ENCODE results near the gene KCNQ1. TPM values are rescaled to one million over a fixed set of nuclear protein-coding genes. Genes with fewer than 3 reads are reported as not detected.

The KCNQ1 gene
- total RNA-seq, 2 donors from 2014 or later = 38.9 to 46.1 TPM

- no peak for TF ChIP-seq CTCF (IDR thresholded peaks at IDR 0.05)
- TF ChIP-seq POLR2A (IDR thresholded peaks at IDR 0.05) = no peak
- Histone ChIP-seq H3K27ac (no peak overlapping the region), H3K27me3 (no peaks in the 10 kb centered on the region), H3K36me3 (replicated peaks in 1 of 2; ENCODE audit: insufficient read depth in 1 of 2, low read depth in 2 of 2) (no peaks in the 10 kb centered on the region), H3K4me3 (no peak overlapping the region), H3K4me1 (peaks cover 46% of the 10 kb centered on the region), H3K9me3 (no peaks in the 10 kb centered on the region)
- DNase-seq (peak in 3 of 4 donors; percentile 4 to 9 (median 8)), ATAC-seq (no peak)
- WGBS, 2 donors = 90% methylated on average over 10 of the region's 13 CpGs; no CpG with 5 or more reads in 1 of the 2 donors
- intact Hi-C loops (cut with DNase I) = no loop called here
Measured at GRCh38 chr11:2685566-2686359, 241.0 kb downstream of the KCNQ1 start.

- Histone ChIP-seq H3K9me3 (no peaks in the 10 kb centered on the region), H3K4me3 (no peak overlapping the region), H3K4me1 (peaks cover 53% of the 10 kb centered on the region), H3K27ac (no peak overlapping the region), H3K27me3 (no peaks in the 10 kb centered on the region), H3K36me3 (replicated peaks in 1 of 2; ENCODE audit: insufficient read depth in 1 of 2, low read depth in 2 of 2) (no peaks in the 10 kb centered on the region)
- intact Hi-C loops (cut with DNase I) = no loop called here
- TF ChIP-seq CTCF (IDR thresholded peaks at IDR 0.05) (no peak), POLR2A (IDR thresholded peaks at IDR 0.05) (no peak)
- ATAC-seq (no peak), DNase-seq (peak in 3 of 4 donors; percentile 1 to 8 (median 4))
- 82 to 92% methylated on average over 4 to 7 of the region's 7 CpGs for WGBS, 2 donors
Measured at GRCh38 chr11:2686360-2687222, 241.8 kb downstream of the KCNQ1 start.

- Histone ChIP-seq H3K36me3 (replicated peaks in 1 of 2; ENCODE audit: insufficient read depth in 1 of 2, low read depth in 2 of 2) (no peaks in the 10 kb centered on the region), H3K27me3 (no peaks in the 10 kb centered on the region), H3K4me3 (no peak overlapping the region), H3K27ac (peak overlapping the region in 1 of 4 donors; percentile 4), H3K9me3 (no peaks in the 10 kb centered on the region), H3K4me1 (peaks cover 59% of the 10 kb centered on the region)
- DNase-seq = peak in 3 of 4 donors; percentile 8 to 12 (median 9)
- no peak for ATAC-seq
- whole genome bisulfite sequencing, 2 donors = 40% methylated on average over 1 of the region's 1 CpG; no CpG with 5 or more reads in 1 of the 2 donors
- intact Hi-C loops (cut with DNase I) = no loop called here
- no peak for TF ChIP-seq POLR2A (IDR thresholded peaks at IDR 0.05)
- no peak for TF ChIP-seq CTCF (IDR thresholded peaks at IDR 0.05)
Measured at GRCh38 chr11:2687223-2687530, 242.4 kb downstream of the KCNQ1 start.

- Histone ChIP-seq H3K27ac (peak overlapping the region in 2 of 4 donors; percentile 4 to 5), H3K27me3 (no peaks in the 10 kb centered on the region), H3K4me3 (no peak overlapping the region), H3K9me3 (no peaks in the 10 kb centered on the region), H3K36me3 (replicated peaks in 1 of 2; ENCODE audit: insufficient read depth in 1 of 2, low read depth in 2 of 2) (no peaks in the 10 kb centered on the region), H3K4me1 (peaks cover 65% of the 10 kb centered on the region)
- TF ChIP-seq POLR2A (IDR thresholded peaks at IDR 0.05) (no peak), CTCF (IDR thresholded peaks at IDR 0.05) (no peak)
- no peak for ATAC-seq
- peak in 3 of 4 donors; percentile 10 to 19 (median 17) for DNase-seq
- intact Hi-C loops (cut with DNase I) = no loop called here
- 72% methylated on average over 7 of the region's 7 CpGs; no CpG with 5 or more reads in 1 of the 2 donors for WGBS, 2 donors
Measured at GRCh38 chr11:2687782-2688191, 243.0 kb downstream of the KCNQ1 start.

All from body of pancreas (tissue), 4 donors.